Erythroblast (primary cell): ENCODE measurements around the gene FRMD4A.
"Not testable (repeated sequence)": the region's sequence is repeated elsewhere in the genome, so short reads cannot be mapped to it uniquely, and the experiment has no call there.

Source experiments
- DNase-seq, 2 experiments: peaks; one replicate each; lab custom pipeline; 2025; lab: John Stamatoyannopoulos, UW
- GATA1 ChIP-seq: IDR thresholded peaks from 2 replicates; pipeline ENCODE4 v1.6.1; 2011; ENCODE audit warnings: low read depth, mild to moderate bottlenecking, control low read depth, low read length, moderate library complexity
- POLR2A ChIP-seq: IDR thresholded peaks from 2 replicates; pipeline ENCODE4 v1.6.1; 2011; ENCODE audit warnings: mild to moderate bottlenecking, low read length

FRMD4A gene

GRCh38 chr10:14253079-14253478 is 77.6 kb downstream of the FRMD4A start:
- TF ChIP-seq GATA1 (no peak), POLR2A (no peak)
- DNase-seq, result no peak

DNA sequence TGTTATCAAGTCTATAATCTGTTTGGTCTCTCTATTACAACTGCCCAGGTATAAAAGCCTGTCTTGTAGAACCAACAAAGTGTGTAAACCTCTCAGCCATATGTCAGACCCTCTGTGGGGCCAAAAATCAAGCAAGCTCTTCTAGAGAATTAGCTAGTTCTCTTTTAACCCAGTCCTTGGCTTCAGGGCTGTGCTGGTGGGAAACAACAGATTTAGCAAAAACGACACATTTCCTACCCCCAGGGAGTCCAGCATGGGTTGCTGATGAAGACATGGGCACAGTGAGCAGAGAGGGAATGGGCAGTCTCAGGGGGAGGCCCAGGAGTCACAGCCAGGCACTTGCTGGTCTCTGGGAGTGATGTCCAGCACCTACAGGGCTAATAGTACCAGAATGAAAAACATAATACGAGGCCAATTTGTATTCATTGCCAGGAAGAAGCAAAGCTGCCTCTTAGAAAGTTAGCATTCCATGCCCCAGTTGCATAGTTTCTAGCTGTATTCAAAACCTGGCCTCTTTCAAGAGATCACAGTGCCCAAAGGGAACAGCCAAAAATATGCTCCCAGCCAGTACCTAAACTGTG is 80.1 kb downstream of the FRMD4A start:
- DNase-seq, result no peak
- TF ChIP-seq POLR2A (no peak), GATA1 (no peak)

DNA sequence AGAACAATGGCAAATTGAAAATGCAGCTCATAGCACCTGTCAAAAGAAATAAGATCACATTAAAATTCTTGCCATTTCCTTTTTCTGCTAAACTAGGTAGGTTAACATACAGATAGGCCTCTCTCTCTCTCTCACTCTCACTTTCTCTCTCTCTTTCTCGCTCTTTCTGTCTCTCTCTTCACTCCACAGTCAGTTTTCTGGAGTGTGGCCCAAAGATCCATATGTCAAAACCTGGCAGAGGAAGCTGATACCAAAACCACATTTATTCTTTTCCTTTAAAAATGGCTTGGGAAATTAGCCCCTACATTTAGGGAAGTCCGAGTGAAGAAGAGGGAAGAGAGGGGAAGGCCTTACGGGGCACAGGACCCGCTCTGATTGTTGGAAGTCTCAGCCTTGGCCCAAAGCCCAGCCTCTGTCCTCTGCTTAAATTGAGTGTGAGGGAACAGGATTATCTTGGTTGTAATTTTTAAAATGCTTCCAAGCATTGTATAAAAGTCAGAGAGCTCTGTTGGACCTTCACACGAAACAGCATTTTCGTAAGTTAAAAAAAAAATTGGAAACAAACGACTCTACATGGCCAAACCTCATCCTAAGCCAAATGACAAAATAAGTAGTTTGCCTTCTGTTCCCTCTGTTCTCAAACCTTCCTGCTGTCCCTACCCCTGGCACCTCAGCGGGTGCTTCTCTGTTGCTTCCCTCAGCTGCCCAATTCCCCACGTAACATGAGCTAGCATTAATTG is 83.2 kb downstream of the FRMD4A start:
- DNase-seq, result no peak

GRCh38 chr10:14244801-14245211 is 85.9 kb downstream of the FRMD4A start:
- DNase-seq, result no peak
- TF ChIP-seq GATA1 (no peak), POLR2A (no peak)

More for the DNA sequence above, 83.2 kb downstream of the FRMD4A start:
- TF ChIP-seq POLR2A (no peak), GATA1 (no peak)

DNA sequence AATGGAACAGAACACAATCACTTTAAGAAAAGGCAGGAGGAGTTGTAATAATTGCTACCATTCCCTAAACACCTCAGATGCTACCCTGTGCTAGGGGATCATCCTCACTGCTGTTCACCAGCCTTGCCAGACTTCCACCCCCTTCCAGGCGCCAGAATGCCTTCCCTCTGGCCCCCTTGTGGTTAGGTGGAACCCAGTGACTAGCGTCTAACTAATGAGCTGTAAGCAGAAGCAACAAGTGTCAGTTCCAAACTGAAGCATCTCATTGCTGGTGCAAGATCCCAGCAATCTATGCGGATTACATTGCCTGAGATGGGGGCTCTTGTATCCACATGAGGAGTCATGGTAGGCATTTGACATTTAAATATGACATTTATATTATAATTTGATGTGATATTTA is 86.6 kb downstream of the FRMD4A start:
- no peak for DNase-seq
- no peak for TF ChIP-seq POLR2A
- no peak for TF ChIP-seq GATA1

DNA sequence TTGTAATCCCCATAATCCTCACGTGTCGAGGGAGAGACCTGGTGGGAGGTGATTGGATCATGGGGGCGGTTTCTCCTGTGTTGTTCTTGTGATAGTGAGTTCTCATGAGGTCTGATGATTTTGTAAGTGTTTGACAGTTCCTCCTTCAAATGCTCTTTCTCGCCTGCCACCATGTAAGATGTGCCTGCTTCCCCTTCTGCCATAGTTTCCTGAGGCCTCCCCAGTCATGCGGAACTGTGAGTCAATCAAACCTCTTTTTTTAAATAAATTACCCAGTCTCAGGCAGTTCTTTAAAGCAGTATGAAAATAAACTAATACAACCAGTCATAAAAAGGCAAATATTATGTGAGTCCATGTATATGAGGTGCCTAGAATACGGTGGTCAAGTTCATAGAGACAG is 87.5 kb downstream of the FRMD4A start:
- TF ChIP-seq GATA1 (no peak), POLR2A (no peak)
- no peak for DNase-seq

GRCh38 chr10:14241196-14241595 is 89.5 kb downstream of the FRMD4A start:
- no peak for TF ChIP-seq GATA1
- no peak for DNase-seq

DNA sequence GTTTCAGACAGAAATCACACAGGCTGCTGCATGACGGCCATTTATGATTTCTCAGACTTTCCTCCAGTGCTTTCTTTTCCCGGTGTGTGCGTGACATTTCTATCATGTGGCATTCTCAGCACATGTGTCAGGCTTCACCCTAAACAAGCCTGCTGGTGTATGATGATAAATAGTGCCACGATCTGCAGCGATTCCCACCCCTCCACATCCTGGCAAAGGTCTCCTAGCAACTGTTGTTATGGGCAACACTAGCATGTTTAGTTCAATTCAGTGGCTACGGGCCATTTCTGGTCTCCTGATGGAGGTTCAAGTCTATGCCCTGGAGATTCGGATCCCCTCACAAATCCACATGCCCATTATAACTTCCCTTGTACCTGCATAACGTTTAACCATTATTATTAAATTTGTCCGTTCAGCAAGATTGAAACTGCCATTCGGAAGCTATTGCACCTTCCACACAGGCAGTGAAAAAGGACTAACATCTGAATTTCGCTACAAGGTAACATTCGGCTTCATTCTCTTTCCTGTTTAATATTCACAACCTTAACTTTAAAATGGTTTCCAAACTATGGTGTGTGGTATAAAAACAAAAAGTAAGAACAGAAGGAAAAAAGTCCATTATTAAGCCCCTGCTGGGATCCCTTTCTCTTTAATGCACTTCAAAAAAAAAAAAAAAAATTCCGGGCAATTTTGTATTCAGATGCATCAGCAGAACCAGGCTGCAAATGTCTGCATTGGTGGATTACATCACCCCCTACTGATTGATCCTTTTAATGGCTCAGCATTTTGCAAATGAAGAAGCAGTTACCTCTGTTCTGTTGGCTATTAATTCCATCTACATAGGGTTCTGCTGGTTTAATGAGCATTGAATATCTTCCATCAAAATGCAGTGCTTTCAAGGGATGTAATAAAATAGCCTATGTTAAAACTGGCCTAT is 90.2 kb downstream of the FRMD4A start:
- no peak for TF ChIP-seq GATA1
- no peak for TF ChIP-seq POLR2A

DNA sequence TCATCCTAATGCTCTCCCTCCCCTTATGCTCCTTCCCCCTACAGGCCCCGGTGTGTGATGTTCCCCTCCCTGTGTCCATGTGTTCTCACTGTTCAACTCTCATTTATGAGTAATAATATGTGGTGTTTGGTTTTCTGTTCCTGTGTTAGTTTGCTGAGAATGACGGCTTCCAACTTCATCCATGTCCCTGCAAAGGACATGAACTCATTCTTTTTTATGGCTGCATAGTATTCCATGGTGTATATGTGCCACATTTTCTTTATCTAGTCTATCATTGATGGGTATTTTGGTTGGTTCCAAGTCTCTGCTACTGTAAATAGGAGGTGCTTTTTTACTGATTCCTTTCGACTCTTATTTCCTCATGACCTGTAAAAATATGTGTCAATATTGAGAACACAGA is 92.1 kb downstream of the FRMD4A start:
- not testable (repeated sequence) for DNase-seq

More for the DNA sequence above, 90.2 kb downstream of the FRMD4A start:
- DNase-seq, result no peak

DNA sequence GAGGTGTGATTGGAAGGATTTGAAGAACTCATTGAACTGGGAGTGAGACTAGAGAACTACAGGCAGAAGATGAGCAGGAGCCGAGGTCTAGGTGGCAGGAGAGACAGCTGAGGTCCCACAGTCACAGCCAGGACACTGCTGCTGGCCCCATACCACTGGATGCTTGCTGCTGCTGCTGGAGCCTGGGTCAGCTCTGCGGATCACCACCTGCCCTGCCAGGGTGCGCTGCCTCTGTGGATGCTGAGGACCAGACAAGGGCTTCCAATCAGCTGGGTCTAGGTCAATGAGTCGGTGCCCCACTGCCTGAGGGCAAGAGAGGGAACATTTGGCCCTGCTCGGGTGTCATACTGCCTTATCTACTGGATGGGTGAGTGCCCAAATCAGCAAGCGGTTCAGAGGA is 94.4 kb downstream of the FRMD4A start:
- no peak for TF ChIP-seq POLR2A

GRCh38 chr10:14235566-14236195 is 95.0 kb downstream of the FRMD4A start:
- TF ChIP-seq GATA1, result no peak
- TF ChIP-seq POLR2A, result no peak
- no peak for DNase-seq

More for the DNA sequence above, 94.4 kb downstream of the FRMD4A start:
- DNase-seq, result no peak

DNA sequence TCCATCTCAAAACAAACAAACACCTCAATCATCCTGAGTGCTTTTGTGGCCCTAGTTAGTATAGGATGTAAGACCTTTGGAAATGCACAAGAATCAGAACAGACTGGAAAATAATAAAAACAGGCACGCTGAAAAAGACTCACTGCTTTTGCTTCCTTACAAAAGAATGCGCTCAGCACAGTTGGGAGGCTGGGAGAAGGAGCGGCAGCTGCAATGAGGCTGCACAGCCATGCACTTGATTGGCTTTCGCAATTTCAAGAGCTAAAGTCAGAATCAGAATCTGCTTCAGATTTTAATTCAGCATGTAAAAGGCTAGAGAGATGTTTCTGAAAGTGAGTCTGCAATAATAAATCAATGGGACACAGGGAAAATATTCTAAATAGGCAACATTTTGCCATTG is 97.2 kb downstream of the FRMD4A start:
- DNase-seq, result no peak
- TF ChIP-seq GATA1, result no peak
- TF ChIP-seq POLR2A, result no peak

DNA sequence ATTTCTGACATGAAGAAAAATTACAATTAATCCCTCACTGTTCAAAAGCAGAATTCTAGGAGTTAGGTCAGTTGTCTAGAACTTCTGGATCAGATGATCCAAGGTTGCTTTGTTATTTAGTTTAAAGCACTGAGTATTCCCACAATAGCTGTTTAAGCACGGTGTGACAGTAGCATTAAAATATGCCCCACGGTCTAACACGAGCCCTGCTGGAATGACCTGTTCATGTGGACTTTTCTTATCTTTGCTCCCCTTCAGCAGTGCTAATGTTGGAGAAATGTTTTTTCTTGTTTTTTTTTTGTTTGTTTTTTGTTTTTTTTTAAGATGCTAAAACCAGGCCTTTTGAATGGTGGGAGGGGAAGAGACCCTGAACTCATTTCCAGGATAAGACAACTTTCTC is 101.9 kb downstream of the FRMD4A start:
- not testable (repeated sequence) for DNase-seq

DNA sequence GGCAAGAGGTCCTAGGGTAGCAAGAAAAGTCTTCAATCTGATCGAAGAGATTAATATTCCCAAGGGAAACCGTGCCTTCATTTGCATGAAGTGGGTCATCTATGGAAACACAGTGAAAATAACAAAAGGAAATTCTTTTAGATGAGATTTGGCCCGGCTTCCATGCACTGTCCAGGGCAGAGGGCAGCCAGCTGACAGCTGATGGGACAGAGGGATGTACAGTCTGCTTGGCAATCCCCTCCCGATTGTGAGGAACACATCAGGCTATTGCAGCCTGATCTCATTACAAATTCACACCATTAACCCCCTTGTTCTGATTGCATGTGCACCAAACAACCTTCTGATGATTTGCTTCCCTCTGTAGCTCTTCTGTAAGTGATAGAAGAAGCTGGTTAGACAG is 105.3 kb downstream of the FRMD4A start:
- TF ChIP-seq POLR2A (no peak), GATA1 (no peak)
- DNase-seq, result no peak
